Right cardiac atrium (tissue), 5 donors: ENCODE results near the gene VOPP1. TPM values are rescaled to one million over a fixed set of nuclear protein-coding genes. Genes with fewer than 3 reads are reported as not detected.

Source experiments
- ATAC-seq, 2 donors: fragments of 200-7000 bp; cut with Tn5 transposase; one replicate each; pipeline versions ENCODE4 v1.8.0 to v1.9.1; 2020; ENCODE audit warnings: moderate library complexity in 2 of 2, mild to moderate bottlenecking in 1 of 2
- DNase-seq, 3 donors: peaks; one replicate each; pipeline ENCODE4 v3.0.0-alpha.2; 2020
- H3K27ac ChIP-seq: one replicate; pipeline ENCODE4 v1.5.1; 2013; ENCODE audit warnings: mild to moderate bottlenecking, low read length, control low read depth, moderate library complexity
- H3K27me3 ChIP-seq: one replicate; pipeline ENCODE4 v1.6.1; 2013; ENCODE audit not compliant: control insufficient read depth, insufficient read depth
- H3K4me1 ChIP-seq: one replicate; pipeline ENCODE4 v1.6.1; 2013; ENCODE audit warnings: low read length; ENCODE audit not compliant: control insufficient read depth, insufficient read depth
- H3K4me3 ChIP-seq: one replicate; pipeline ENCODE4 v1.5.1; 2013; ENCODE audit warnings: low read length, control low read depth
- H3K9me3 ChIP-seq: one replicate; pipeline ENCODE4 v1.6.1; 2013; ENCODE audit warnings: low read length; ENCODE audit not compliant: control insufficient read depth
- WGBS: extraction: QIAGEN DNeasy Blood & Tissue Kit; methylation state at CpG from one replicate; pipeline ENCODE4 v1.1.7; 2013; 5-methylcytosine and 5-hydroxymethylcytosine counted together
- intact Hi-C, 4 donors: fragments of 100-400 bp; cut with DNase I; formaldehyde crosslinking; loops; one replicate each; pipeline versions ENCODE4 v1.11.0 to v1.14.0; 2022 to 2023
- polyA plus RNA-seq: library from polyadenylated mRNA; stranded (reverse); fragments of 200-250 nt; gene quantifications from one replicate; pipeline ENCODE4 v1.2.3, GENCODE V29; 2013
- total RNA-seq, 4 donors: library from RNA; stranded (reverse); fragmentation: NEBNext Ultra II Directional; extraction: Animal tissue kit (Norgen Biotek cat#: 25700); gene quantifications; one replicate each; pipeline ENCODE4 v1.2.1, GENCODE V29; 2021
- donor health status: healthy with polysubstance abuse.
- donor health status: DM: no; HTN: yes; CAD: no.
- donor health status: DM: no; HTN: no; CAD: no.
- donor health status: DM: no; HTN: yes; CAD: no; lungs with severe emphysema.
- donor health status: DM: yes; HTN: yes; CAD: no.

VOPP1 gene
- total and polyA plus RNA-seq, 5 donors: 12.7 to 21.8 (median 20.7) TPM

- 62% methylated on average over 1 of the region's 1 CpG for WGBS
- no peak for DNase-seq
- no peak overlapping the region for H3K27ac ChIP-seq
- no peaks in the 10 kb centered on the region for H3K4me1 ChIP-seq
- no peaks in the 10 kb centered on the region for H3K27me3 ChIP-seq
- H3K4me3 ChIP-seq: no peak overlapping the region
- no peaks in the 10 kb centered on the region for H3K9me3 ChIP-seq
- no peak for ATAC-seq
- intact Hi-C loops: no loop called here
Measured at GRCh38 chr7:55458351-55458750, 114.0 kb downstream of the VOPP1 start.

- H3K27me3 ChIP-seq: no peaks in the 10 kb centered on the region
- no peak for DNase-seq
- no peaks in the 10 kb centered on the region for H3K9me3 ChIP-seq
- intact Hi-C loops: no loop called here
- H3K4me1 ChIP-seq: no peaks in the 10 kb centered on the region
- no peak for ATAC-seq
- H3K4me3 ChIP-seq: no peak overlapping the region
- H3K27ac ChIP-seq: no peak overlapping the region
- WGBS: 100% methylated on average over 1 of the region's 1 CpG
Measured at GRCh38 chr7:55457801-55458200, 114.5 kb downstream of the VOPP1 start.

- 84% methylated on average over 4 of the region's 4 CpGs for WGBS
- Histone ChIP-seq H3K27me3 (no peaks in the 10 kb centered on the region), H3K9me3 (no peaks in the 10 kb centered on the region), H3K4me3 (no peak overlapping the region), H3K4me1 (no peaks in the 10 kb centered on the region), H3K27ac (no peak overlapping the region)
- intact Hi-C loops: loop anchor here in 1 of 4 donors (5.0 kb wide), 1 partner anchor 49 kb away; no protein-coding TSS in a partner anchor
- ATAC-seq (no peak), DNase-seq (no peak)
Measured at GRCh38 chr7:55452971-55453370, 119.3 kb downstream of the VOPP1 start.

- Histone ChIP-seq H3K4me3 (no peak overlapping the region), H3K9me3 (no peaks in the 10 kb centered on the region), H3K4me1 (no peaks in the 10 kb centered on the region), H3K27ac (no peak overlapping the region), H3K27me3 (no peaks in the 10 kb centered on the region)
- 95% methylated on average over 8 of the region's 8 CpGs for WGBS
- ATAC-seq (no peak), DNase-seq (peak in 1 of 3 donors; percentile 14)
- intact Hi-C loops: loop anchor here in 1 of 4 donors (5.0 kb wide), 1 partner anchor 52 kb away; no protein-coding TSS in a partner anchor
Measured at GRCh38 chr7:55449992-55450535, 122.2 kb downstream of the VOPP1 start.

GRCh38 chr7:55449205-55449991, 122.9 kb downstream of the VOPP1 start:
- Histone ChIP-seq H3K27me3 (no peaks in the 10 kb centered on the region), H3K4me1 (no peaks in the 10 kb centered on the region), H3K27ac (no peak overlapping the region), H3K9me3 (no peaks in the 10 kb centered on the region), H3K4me3 (no peak overlapping the region)
- intact Hi-C loops: no loop called here
- 38% methylated on average over 56 of the region's 56 CpGs for WGBS
- ATAC-seq (peak; percentile 34 to 52), DNase-seq (no peak)

GRCh38 chr7:55448526-55448925, 123.8 kb downstream of the VOPP1 start:
- no peaks in the 10 kb centered on the region for H3K27me3 ChIP-seq
- H3K4me3 ChIP-seq: no peak overlapping the region
- ATAC-seq (no peak), DNase-seq (no peak)
- 81% methylated on average over 22 of the region's 22 CpGs for WGBS
- H3K4me1 ChIP-seq: no peaks in the 10 kb centered on the region
- intact Hi-C loops: no loop called here
- no peaks in the 10 kb centered on the region for H3K9me3 ChIP-seq
- H3K27ac ChIP-seq: no peak overlapping the region

- Histone ChIP-seq H3K27ac (no peak overlapping the region), H3K4me3 (no peak overlapping the region), H3K4me1 (no peaks in the 10 kb centered on the region), H3K9me3 (no peaks in the 10 kb centered on the region), H3K27me3 (no peaks in the 10 kb centered on the region)
- ATAC-seq (no peak), DNase-seq (no peak)
- intact Hi-C loops: no loop called here
- 67% methylated on average over 1 of the region's 1 CpG for WGBS
Measured at GRCh38 chr7:55444786-55445185, 127.5 kb downstream of the VOPP1 start.

GRCh38 chr7:55441774-55442522, 130.4 kb downstream of the VOPP1 start:
- Histone ChIP-seq H3K4me3 (no peak overlapping the region), H3K9me3 (no peaks in the 10 kb centered on the region), H3K27me3 (no peaks in the 10 kb centered on the region), H3K4me1 (no peaks in the 10 kb centered on the region), H3K27ac (no peak overlapping the region)
- ATAC-seq (no peak), DNase-seq (no peak)
- 89% methylated on average over 7 of the region's 7 CpGs for WGBS
- intact Hi-C loops: no loop called here

GRCh38 chr7:55441002-55441401, 131.3 kb downstream of the VOPP1 start:
- no peak for ATAC-seq

GRCh38 chr7:55440040-55440690, 132.1 kb downstream of the VOPP1 start:
- H3K9me3 ChIP-seq: no peaks in the 10 kb centered on the region
- WGBS: 73% methylated on average over 13 of the region's 13 CpGs
- no peak overlapping the region for H3K27ac ChIP-seq
- no peaks in the 10 kb centered on the region for H3K27me3 ChIP-seq
- DNase-seq: no peak
- intact Hi-C loops: no loop called here
- no peaks in the 10 kb centered on the region for H3K4me1 ChIP-seq
- no peak overlapping the region for H3K4me3 ChIP-seq
- peak; percentile 15 to 38 for ATAC-seq

More at GRCh38 chr7:55441002-55441401, 131.3 kb downstream of the VOPP1 start:
- intact Hi-C loops: no loop called here
- Histone ChIP-seq H3K9me3 (no peaks in the 10 kb centered on the region), H3K4me1 (no peaks in the 10 kb centered on the region), H3K27me3 (no peaks in the 10 kb centered on the region), H3K4me3 (no peak overlapping the region), H3K27ac (no peak overlapping the region)
- WGBS: 94% methylated on average over 5 of the region's 5 CpGs
- no peak for DNase-seq
